Measurements from ENCODE around the gene SLC35E3.
A peak's percentile ranks its signal among the peaks of the same experiment; 100 is the strongest.

The SLC35E3 gene

GRCh38 chr12:68821357-68822188 is 75.6 kb downstream of the SLC35E3 start:
- Mint-ChIP-seq H3K4me3 (no peak overlapping the region), H3K4me1 (peaks cover 36% of the 10 kb centered on the region), H3K36me3 (peaks cover 60% of the 10 kb centered on the region)

GRCh38 chr12:68823696-68824095 is 77.7 kb downstream of the SLC35E3 start:
- DNase-seq, result no peak
- Mint-ChIP-seq H3K9me3 (no peaks in the 10 kb centered on the region), H3K27me3 (no peaks in the 10 kb centered on the region), H3K4me3 (no peak overlapping the region), H3K27ac (peak overlapping the region; percentile 16), H3K4me1 (peaks cover 34% of the 10 kb centered on the region), H3K36me3 (peaks cover 60% of the 10 kb centered on the region)
- CTCF ChIA-PET, result no interaction called here

More at GRCh38 chr12:68821357-68822188, 75.6 kb downstream of the SLC35E3 start:
- H3K9me3 Mint-ChIP-seq, result no peaks in the 10 kb centered on the region
- CTCF ChIA-PET, result interaction anchor here (1.0 to 1.8 kb wide), 4 partner anchors 9 to 13 kb away, joined by 3 to 6 read pairs (median 3); partner anchors contain the start of gene MDM2
- no peaks in the 10 kb centered on the region for H3K27me3 Mint-ChIP-seq
- no peak for DNase-seq
- peak overlapping the region; percentile 83 for H3K27ac Mint-ChIP-seq

- Mint-ChIP-seq H3K27me3 (no peaks in the 10 kb centered on the region), H3K4me1 (peaks cover 31% of the 10 kb centered on the region), H3K36me3 (peaks cover 59% of the 10 kb centered on the region), H3K4me3 (no peak overlapping the region), H3K27ac (no peak overlapping the region), H3K9me3 (no peaks in the 10 kb centered on the region)
- no peak for DNase-seq
- CTCF ChIA-PET, result interaction anchor here (1.2 kb wide), 1 partner anchor 9 kb away, joined by 4 read pairs; no protein-coding TSS in a partner anchor
These were observed 78.2 kb downstream of the SLC35E3 start for GRCh38 chr12:68824131-68824530.

GRCh38 chr12:68824597-68825250 is 78.7 kb downstream of the SLC35E3 start:
- CTCF ChIA-PET, result interaction anchor here (0.7 to 1.2 kb wide), 2 partner anchors 10 to 74 kb away, joined by 3 to 4 read pairs; no protein-coding TSS in a partner anchor

GRCh38 chr12:68825569-68826217 is 79.7 kb downstream of the SLC35E3 start:
- Mint-ChIP-seq H3K9me3 (no peaks in the 10 kb centered on the region), H3K27ac (no peak overlapping the region), H3K36me3 (peaks cover 58% of the 10 kb centered on the region), H3K27me3 (no peaks in the 10 kb centered on the region), H3K4me3 (no peak overlapping the region), H3K4me1 (peaks cover 23% of the 10 kb centered on the region)
- DNase-seq, result no peak
- CTCF ChIA-PET, result interaction anchor here (0.7 kb wide), 1 partner anchor 73 kb away, joined by 3 read pairs; no protein-coding TSS in a partner anchor

More at GRCh38 chr12:68824597-68825250, 78.7 kb downstream of the SLC35E3 start:
- H3K27me3 Mint-ChIP-seq, result no peaks in the 10 kb centered on the region
- peaks cover 60% of the 10 kb centered on the region for H3K36me3 Mint-ChIP-seq
- no peak overlapping the region for H3K4me3 Mint-ChIP-seq
- DNase-seq, result no peak
- H3K4me1 Mint-ChIP-seq, result peaks cover 27% of the 10 kb centered on the region
- no peak overlapping the region for H3K27ac Mint-ChIP-seq
- no peaks in the 10 kb centered on the region for H3K9me3 Mint-ChIP-seq

- H3K4me3 Mint-ChIP-seq, result no peak overlapping the region
- H3K9me3 Mint-ChIP-seq, result no peaks in the 10 kb centered on the region
- peaks cover 58% of the 10 kb centered on the region for H3K36me3 Mint-ChIP-seq
- CTCF ChIA-PET, result interaction anchor here (0.9 to 1.4 kb wide), 4 partner anchors 8 to 20 kb away, joined by 3 to 7 read pairs (median 4); partner anchors contain the start of gene MDM2
- no peak for DNase-seq
- no peaks in the 10 kb centered on the region for H3K27me3 Mint-ChIP-seq
- H3K4me1 Mint-ChIP-seq, result peaks cover 12% of the 10 kb centered on the region
- H3K27ac Mint-ChIP-seq, result no peak overlapping the region
These were observed 82.1 kb downstream of the SLC35E3 start for GRCh38 chr12:68827895-68828671.

GRCh38 chr12:68828672-68829068 is 82.7 kb downstream of the SLC35E3 start:
- no peak overlapping the region for H3K27ac Mint-ChIP-seq

More at GRCh38 chr12:68828672-68829068, 82.7 kb downstream of the SLC35E3 start:
- no peak for DNase-seq
- Mint-ChIP-seq H3K4me3 (no peak overlapping the region), H3K27me3 (no peaks in the 10 kb centered on the region), H3K9me3 (no peaks in the 10 kb centered on the region), H3K4me1 (peaks cover 9% of the 10 kb centered on the region), H3K36me3 (peaks cover 53% of the 10 kb centered on the region)
- CTCF ChIA-PET, result interaction anchor here (1.0 to 1.4 kb wide), 3 partner anchors 9 to 21 kb away, joined by 3 to 7 read pairs (median 3); partner anchors contain the start of gene MDM2
